ENCODE data around the gene ZNF593. TPM values are rescaled to one million over a fixed set of nuclear protein-coding genes. Genes with fewer than 3 reads are reported as not detected.

Gene ZNF593
- 13.6 and 14.0 TPM in 2 replicates for total RNA-seq

GRCh38 chr1:26169669-26170471 is at the start of gene ZNF593:
Gene ZNF593, plus strand, starts transcription at chr1:26169908. Its CDS starts 76 bp downstream, at chr1:26169984.

GRCh38 chr1:26158908-26159742 is 10.6 kb upstream of the ZNF593 start, which contains the start of gene FAM110D:
Gene FAM110D, plus strand, starts transcription at chr1:26159079. Its CDS starts 2,213 bp downstream, at chr1:26161292.

GRCh38 chr1:26168410-26169197 is 1.1 kb upstream of the ZNF593 start, which contains the start of gene C1orf232:
Gene C1orf232, minus strand, starts transcription at chr1:26168963. Its CDS starts 464 bp downstream, at chr1:26168499.

GRCh38 chr1:26171084-26172072 is 1.7 kb downstream of the ZNF593 start, which contains the start of gene ZNF593OS:
Gene ZNF593OS, minus strand, starts transcription at chr1:26171832. Its CDS starts 171 bp downstream, at chr1:26171661.

GRCh38 chr1:26177182-26177684 is 7.5 kb downstream of the ZNF593 start, which contains the start of gene CNKSR1:
Gene CNKSR1, plus strand, starts transcription at chr1:26177491. Its CDS starts 57 bp downstream, at chr1:26177548.

GRCh38 chr1:26190373-26190987 is 20.8 kb downstream of the ZNF593 start, which contains the start of gene CATSPER4:
Gene CATSPER4, plus strand, starts transcription at chr1:26190602. Its CDS starts 26 bp downstream, at chr1:26190628.

Other genes starting within 250 kb of the ZNF593 start
- 11.2 and 12.1 TPM in 2 replicates for gene PAFAH2, start 171.8 kb upstream of the ZNF593 start, total RNA-seq
- 0.20 and 0.33 TPM in 2 replicates for gene EXTL1, start 148.1 kb upstream of the ZNF593 start, total RNA-seq
- not detected in 2 replicates for gene SLC30A2, start 123.8 kb upstream of the ZNF593 start, total RNA-seq
- gene TRIM63, start 102.3 kb upstream of the ZNF593 start, total RNA-seq: 0.07 and 0.30 TPM in 2 replicates
- 3.5 and 4.1 TPM in 2 replicates for gene PDIK1L, start 58.1 kb upstream of the ZNF593 start, total RNA-seq
- not detected in 2 replicates for gene FAM110D, start 10.8 kb upstream of the ZNF593 start, total RNA-seq
- not detected in 2 replicates for gene C1orf232, start 945 bp upstream of the ZNF593 start, total RNA-seq
- not detected in 2 replicates for gene ZNF593OS, start 1.9 kb downstream of the ZNF593 start, total RNA-seq
- 0.07 and 0.69 TPM in 2 replicates for gene CNKSR1, start 7.6 kb downstream of the ZNF593 start, total RNA-seq
- gene CATSPER4, start 20.7 kb downstream of the ZNF593 start, total RNA-seq: not detected in 2 replicates
- gene CEP85, start 64.3 kb downstream of the ZNF593 start, total RNA-seq: 6.1 and 6.9 TPM in 2 replicates
- 68.1 and 84.3 TPM in 2 replicates for gene SH3BGRL3, start 110.2 kb downstream of the ZNF593 start, total RNA-seq
- 3.1 and 3.8 TPM in 2 replicates for gene UBXN11, start 136.7 kb downstream of the ZNF593 start, total RNA-seq
- gene CD52, start 148.1 kb downstream of the ZNF593 start, total RNA-seq: not detected in 2 replicates
- not detected in 2 replicates for gene CRYBG2, start 184.2 kb downstream of the ZNF593 start, total RNA-seq
- gene ZNF683, start 202.8 kb downstream of the ZNF593 start, total RNA-seq: not detected in 2 replicates
- not detected in 2 replicates for gene LIN28A, start 240.9 kb downstream of the ZNF593 start, total RNA-seq